Transverse colon (tissue), 4 donors: ENCODE measurements around the gene STEAP2.
"Not testable (repeated sequence)": the region's sequence is repeated elsewhere in the genome, so short reads cannot be mapped to it uniquely, and the experiment has no call there.

Experiments
- CTCF ChIP-seq, 5 experiments: fragments of 200-600 bp in 3 of 5; fragments of 450-650 bp in 2 of 5; sonication (generic) in 3 of 5; IDR thresholded peaks; 1 replicate in 2 of 5; 2 replicates in 3 of 5; pipeline ENCODE4 v1.5.1; 2016 to 2017; ENCODE audit warnings: antibody characterized with exemption in 5 of 5, inconsistent platforms in 3 of 5, mild to moderate bottlenecking in 2 of 5, moderate library complexity in 1 of 5
- POLR2A ChIP-seq: fragments of 450-650 bp; IDR thresholded peaks from one replicate; pipeline ENCODE4 v1.6.1; 2016; ENCODE audit warnings: antibody characterized with exemption, mild to moderate bottlenecking, moderate library complexity
- POLR2AphosphoS5 ChIP-seq, 3 donors: sonication (generic); formaldehyde crosslinking; IDR thresholded peaks; one replicate each; pipeline ENCODE4 v1.6.1; 2016; ENCODE audit warnings: antibody characterized with exemption in 3 of 3

- not testable (repeated sequence) for TF ChIP-seq CTCF (IDR thresholded peaks at IDR 0.05); POLR2A; POLR2AphosphoS5 (IDR thresholded peaks at IDR 0.05)
Measured at GRCh38 chr7:90186290-90186689, 25.2 kb upstream of the STEAP2 start.
